HG02571 (cell line): ENCODE results near the gene GABRG3.
"Not testable (repeated sequence)": the region's sequence is repeated elsewhere in the genome, so short reads cannot be mapped to it uniquely, and the experiment has no call there.

Experiments used
- ATAC-seq: cut with Tn5 transposase; IDR thresholded peaks from one replicate; pipeline ENCODE4 v1.9.1; 2021; ENCODE audit warnings: mild to moderate bottlenecking, moderate library complexity; ENCODE audit not compliant: unreplicated experiment

Gene GABRG3

DNA sequence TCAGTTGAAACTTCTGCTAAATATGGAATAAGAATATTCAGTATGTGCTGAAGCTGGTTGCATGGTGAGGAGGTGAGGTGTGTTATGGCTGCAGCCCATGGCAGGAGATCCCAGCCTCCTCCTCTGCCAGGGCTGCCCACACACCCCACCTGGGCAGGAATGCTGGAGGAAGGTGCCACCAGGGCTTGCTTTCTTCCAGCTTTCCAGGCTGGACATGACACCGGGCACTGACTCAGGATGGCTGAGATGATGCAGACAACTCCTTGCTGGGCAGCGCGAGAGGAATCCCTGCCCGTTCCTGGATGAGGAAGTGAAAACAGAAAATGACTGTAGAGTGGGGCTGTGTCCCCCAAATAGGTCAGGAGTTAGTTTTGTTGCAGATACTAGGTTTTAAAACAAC is 14.1 kb downstream of the GABRG3 start:
- ATAC-seq: no peak

DNA sequence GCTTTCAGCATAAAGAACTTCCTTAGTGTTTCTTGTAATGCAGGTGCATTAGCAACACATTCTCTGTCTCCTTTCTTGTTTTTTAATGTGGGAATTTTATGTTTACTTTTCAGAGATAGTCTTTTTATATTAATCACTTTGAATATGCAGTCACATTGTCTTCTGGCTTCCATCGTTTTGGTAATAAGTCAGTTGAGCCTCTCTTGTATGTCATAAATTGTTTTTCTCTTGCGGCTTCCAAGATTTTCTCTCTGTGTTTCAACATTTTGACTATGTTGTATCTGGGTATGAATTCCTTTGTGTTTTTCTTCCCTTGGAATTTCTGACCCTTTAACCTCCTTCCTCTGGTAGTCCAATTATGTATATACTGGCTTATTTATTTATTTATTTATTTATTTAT is 25.3 kb downstream of the GABRG3 start:
- ATAC-seq: no peak

DNA sequence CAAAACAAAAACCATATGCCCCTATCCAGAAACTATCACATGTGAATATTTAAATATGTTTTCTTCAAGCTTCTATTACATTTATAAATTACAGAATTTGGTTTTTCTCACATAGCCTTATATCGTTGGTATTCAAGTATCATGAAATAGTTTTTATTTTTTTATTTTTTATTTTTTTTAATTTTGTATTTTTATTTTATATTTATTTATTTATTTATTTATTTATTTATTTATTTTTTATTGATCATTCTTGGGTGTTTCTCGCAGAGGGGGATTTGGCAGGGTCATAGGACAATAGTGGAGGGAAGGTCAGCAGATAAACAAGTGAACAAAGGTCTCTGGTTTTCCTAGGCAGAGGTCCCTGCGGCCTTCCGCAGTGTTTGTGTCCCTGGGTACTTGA is 32.0 kb downstream of the GABRG3 start:
- not testable (repeated sequence) for ATAC-seq

DNA sequence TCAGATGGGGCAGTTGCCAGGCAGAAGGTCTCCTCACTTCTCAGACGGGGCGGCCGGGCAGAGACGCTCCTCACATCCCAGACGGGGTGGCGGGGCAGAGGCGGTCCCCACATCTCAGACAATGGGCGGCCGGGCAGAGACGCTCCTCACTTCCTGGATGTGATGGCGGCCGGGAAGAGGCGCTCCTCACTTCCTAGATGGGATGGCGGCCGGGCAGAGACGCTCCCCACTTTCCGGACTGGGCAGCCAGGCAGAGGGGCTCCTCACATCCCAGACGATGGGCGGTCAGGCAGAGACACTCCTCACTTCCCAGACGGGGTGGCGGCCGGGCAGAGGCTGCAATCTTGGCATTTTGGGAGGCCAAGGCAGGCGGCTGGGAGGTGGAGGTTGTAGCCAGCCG is 33.2 kb downstream of the GABRG3 start:
- ATAC-seq: not testable (repeated sequence)

DNA sequence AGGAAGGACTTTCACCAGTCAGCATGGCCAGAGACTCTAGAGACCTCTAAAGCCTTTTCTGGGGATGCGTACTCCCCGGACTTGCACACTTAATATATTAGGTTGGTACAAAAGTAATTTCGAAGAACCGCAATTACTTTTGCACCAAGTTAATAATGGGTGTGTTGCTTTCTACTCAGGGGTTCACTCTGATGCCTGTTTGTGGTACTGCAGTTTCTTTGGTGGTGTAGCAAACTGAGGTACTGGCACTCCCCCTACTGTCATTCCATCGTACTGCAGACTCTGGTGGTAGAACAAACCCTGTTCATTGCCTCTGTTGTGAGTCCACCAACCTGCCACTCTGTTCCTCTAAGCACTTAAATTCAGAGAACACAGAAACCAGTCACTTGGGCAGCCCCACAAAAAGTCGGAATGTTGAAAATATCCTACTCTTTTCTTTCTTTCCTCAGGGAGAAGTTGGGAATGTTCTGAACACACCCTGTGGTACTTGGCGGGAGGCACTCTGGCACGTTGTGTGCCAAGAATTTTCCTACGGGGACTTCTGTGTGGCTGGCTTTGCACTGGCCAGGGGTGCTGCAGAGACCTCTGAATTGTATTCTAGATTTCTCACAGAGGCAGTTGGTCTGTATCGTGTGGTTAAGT is 46.3 kb downstream of the GABRG3 start:
- no peak for ATAC-seq

DNA sequence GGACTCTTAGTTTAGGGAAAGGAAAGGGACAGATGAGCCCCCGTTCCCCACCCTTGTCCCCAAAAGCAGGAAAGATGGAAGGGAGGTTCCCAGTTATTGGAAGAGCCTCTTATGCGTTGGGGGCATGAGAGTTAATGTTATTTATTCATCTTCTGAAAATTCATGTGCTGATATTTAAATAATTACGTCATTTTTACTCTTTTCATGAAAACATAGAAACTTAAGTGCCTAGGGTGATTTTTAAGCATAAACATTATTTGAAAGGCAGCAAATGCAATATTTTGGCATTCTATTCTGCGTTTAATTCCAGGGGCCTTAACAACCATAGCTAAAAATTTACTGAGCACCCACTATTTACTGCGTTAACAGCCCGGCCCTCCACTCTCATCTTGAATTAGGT is 48.7 kb downstream of the GABRG3 start:
- ATAC-seq: no peak

DNA sequence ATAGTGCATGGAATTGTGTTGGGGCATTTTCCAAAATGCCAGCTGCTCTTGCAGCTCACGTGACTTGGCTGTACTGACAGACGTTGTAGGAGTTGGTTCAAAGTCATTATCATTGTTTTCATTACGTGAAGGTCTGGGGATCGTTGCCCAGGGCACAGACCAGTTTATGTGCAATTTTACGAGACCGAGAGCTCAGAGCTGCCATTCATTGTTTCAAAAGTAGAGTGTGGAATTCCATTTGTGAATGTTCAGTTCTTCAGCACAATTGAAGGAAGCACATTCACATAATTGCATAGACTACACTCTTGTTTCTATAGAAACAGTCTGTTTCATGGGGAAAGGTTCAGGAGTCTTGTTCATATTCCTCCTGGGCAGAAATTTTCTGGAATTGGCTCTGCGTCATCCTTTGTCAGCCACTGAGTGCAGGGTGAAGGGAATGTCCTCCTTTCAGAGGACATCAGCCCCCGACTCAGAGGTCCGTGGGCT is 54.5 kb downstream of the GABRG3 start:
- ATAC-seq: no peak

DNA sequence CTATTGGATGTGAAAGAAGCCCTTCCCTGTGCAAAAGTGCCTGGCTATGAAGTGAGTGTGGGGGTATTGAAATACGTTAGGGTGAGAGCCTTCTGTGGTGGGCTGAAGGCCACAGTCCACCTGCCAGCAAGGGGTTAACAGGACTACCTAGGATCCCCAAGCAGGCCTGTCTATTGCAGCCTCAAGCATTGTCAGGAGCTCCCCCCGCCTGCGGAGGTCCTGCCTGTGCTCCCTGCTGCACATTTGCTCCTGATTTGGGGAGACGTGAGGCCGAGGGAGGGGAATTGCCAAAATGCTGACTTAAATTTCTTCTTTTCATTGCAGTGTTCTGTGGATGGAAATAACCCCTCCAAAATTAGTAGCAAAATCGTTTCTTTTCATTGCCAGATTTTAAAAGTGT is 56.2 kb downstream of the GABRG3 start:
- ATAC-seq: no peak

DNA sequence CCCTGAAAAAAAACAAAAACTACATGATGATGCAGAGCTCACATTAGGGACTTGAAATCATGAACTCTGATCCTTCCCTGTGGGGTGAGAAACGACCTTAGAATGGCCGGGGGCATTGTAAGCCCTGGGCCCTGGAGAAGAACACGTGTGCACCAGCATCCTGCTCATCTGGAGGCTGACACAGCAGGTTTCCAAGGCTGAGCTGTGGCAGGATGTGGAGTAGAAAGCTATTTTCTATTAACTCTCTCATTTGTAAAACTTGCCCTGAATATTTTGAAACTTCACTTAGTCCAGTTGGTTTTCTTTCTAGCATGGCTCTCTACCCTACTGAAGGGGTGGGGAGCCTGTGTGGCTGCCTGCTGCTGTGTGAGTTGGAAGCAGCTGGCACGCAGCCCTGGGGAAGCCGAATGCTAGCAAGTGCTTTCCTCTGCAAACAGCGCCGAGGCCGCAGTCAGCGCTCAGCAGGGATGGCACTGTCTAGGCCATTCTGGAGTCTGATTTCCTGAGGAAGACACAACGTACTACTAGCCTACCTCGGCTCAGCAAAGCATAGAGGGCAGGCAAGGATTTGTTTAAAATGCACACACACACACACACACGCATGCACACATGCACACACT is 58.0 kb downstream of the GABRG3 start:
- no peak for ATAC-seq

DNA sequence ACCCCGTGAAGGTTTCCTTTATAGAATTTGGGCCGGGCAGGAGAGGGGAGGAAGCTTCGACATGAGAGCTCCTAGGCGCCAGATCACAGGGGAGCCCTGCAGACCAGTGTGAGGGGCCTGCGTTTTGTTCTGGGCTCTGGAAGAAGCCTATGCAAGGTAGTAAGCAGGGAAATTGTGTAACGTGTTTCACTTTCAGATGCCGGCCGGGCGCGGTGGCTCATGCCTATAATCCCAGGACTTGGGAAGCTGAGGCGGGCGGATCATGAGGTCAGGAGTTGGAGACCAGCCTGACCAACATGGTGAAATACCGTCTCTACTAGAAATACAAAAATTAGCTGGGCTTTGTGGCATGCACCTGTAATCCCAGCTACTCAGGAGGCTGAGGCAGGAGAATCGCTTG is 65.2 kb downstream of the GABRG3 start:
- no peak for ATAC-seq

DNA sequence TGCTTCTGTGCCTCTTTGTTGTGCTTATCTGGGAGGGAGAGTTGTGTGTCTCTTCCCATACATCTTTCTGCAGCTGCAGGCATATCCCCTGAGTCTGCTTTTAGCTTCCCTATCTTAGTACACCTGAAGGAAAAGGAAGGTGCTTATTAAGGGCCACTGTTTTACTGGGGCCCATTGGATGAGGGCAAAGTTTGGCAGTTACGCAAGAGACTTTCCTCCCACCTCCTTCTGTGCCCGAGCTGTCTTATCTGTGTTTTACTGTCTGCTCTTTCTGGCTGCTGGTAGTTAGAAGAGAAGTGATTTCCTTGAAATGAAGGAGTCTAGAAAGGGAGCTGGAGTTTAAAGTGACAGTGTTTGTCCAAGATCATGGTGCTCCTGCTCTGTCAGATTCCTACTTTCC is 66.5 kb downstream of the GABRG3 start:
- no peak for ATAC-seq

DNA sequence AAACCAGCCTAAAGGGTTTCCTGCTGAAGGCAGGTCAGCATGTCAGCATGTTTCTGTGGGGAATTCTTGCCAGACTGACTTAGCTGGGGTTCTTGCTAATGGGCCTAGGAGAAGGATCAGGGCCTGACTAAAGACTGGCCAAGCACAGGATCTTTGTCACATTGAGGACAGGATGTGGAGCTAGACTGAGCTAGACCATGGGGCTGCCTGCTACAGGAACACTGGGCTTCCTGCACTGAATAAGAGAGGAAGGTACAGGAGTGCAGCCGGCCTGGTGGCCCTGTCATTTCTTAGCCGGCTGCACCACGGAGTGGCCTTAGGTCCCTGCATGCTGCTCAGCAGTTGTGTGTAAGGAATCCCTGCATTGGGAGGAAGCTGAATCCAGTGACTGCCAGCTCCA is 68.2 kb downstream of the GABRG3 start:
- no peak for ATAC-seq

DNA sequence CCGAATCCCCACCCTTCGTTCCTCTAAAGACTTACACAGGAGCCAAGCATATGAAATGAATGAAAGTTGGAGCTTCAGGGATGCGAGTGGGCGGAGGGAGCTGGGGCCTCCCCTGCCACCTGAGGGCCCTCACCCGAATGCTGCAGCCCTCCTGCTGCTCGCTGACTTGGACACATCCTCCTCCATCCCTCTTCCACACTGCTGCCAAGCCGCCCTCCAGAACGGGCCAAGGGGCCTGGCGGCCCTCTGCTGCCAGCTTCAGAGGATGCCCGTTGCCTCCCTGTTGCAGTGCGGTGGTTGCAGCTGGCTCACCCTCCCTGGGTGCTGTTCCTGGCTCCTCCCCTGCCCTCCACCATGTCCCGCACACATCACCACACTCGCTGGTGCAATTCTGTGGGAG is 71.2 kb downstream of the GABRG3 start:
- no peak for ATAC-seq

DNA sequence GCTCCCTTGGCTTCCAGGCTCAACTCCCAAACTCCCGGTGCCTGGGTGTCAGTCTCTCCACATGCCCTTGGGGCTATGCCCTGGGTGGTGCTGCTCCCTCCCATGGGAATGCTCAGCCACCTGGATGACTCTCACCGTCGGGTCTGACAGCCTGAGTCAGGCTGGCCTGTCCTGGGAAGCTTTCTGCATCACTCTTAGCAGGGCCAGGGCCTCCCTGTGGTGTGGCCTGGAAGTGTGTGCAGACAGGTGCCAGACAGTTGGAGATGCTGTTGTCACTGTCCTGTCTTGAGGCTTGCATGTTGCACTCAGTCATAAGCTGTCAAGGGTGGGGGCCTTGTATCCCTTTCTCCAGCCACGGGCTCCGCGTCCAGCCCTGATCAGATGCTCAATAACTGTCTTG is 71.7 kb downstream of the GABRG3 start:
- no peak for ATAC-seq

DNA sequence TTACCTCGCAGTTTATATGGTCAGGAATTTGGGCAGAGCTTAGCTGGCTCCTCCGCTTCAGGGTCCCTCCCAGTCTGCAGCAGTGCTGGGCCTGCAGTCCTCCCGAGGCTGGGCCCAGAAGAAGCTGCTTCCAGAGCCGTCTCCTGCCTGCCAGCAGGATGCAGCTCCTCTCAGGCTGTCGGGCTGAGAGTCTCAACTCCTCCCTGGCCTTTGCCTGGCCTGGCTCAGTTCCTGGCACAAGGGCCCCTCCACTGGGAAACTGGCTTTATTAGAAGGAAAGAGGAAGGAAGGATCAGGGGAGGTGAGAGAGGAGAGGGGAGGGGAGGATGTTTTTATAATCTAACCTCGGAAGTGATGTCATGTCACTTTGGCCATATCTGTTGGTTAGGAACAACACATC is 72.8 kb downstream of the GABRG3 start:
- no peak for ATAC-seq

DNA sequence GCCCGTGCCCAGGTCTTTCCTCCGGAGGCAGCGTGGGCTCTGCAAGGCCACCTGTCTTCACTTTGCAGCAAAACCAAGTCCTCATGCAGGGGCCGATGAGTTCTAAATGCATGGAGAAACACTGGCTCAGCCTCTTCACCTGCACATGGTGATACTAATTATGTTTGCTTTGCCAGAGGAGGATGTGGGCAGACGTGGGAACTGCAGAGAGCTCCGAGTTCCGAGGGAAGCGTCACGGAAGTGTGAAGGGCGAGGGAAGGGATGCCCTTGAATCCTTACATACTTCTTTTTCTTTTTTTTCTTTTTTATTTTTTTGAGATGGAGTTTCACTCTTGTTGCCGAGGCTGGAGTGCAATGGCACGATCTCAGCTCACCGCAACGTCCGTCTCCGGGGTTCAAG is 74.8 kb downstream of the GABRG3 start:
- no peak for ATAC-seq

DNA sequence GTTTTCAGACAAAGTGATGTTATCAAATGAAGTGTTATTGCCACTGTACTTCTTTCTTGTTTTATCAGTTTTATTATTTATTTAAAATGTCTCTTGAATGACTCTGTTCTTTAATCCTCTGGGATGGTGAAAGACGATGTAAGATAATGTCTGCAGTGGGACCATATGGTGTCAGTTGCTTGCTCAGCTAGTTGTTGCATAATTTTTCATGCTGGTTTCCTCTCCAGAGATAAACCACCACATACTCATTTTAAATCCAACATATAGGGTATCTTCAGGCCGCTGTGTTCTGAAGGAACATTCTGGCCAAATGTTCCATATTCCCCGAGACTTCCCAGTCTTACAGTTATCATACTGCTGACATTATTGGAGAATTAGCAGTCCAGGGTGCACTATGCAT is 75.9 kb downstream of the GABRG3 start:
- no peak for ATAC-seq

DNA sequence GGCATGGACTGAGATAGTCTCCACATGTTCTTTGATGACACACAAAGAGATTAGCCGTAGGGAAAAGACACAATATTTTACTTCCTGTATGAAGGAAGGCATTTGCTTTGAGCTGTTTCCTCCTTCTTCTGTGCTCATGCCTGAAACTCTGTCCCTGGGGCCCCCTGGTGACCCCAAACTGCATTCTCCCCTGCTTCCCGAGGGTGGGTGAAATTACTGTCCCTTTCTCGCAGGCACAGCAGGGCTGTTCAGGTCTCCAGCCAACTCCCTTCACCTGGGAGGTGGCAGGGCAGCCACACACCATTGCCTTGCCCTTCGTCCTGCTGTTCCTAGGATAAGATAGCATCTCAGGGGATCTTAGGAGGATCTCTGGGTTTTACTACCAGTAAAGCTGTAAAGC is 79.2 kb downstream of the GABRG3 start:
- no peak for ATAC-seq

DNA sequence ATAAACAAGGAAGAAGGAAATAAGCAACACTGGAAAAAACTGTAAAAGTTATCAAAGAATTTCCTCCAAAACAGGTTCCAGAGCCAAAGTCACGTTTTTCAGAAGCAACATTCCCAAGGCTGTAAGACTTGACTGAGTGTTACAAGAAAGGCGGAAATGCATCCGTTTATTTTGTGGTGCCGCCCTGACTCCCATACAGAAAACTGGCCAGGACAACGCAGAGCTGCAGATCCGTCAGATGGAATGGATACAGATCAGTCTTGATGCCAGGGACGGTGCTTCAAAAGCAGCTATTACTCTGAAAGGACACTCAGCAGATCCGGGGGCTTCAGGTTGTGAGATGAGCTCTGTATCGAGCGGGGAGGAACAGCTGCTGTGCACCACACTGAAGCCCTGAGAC is 83.4 kb downstream of the GABRG3 start:
- no peak for ATAC-seq

DNA sequence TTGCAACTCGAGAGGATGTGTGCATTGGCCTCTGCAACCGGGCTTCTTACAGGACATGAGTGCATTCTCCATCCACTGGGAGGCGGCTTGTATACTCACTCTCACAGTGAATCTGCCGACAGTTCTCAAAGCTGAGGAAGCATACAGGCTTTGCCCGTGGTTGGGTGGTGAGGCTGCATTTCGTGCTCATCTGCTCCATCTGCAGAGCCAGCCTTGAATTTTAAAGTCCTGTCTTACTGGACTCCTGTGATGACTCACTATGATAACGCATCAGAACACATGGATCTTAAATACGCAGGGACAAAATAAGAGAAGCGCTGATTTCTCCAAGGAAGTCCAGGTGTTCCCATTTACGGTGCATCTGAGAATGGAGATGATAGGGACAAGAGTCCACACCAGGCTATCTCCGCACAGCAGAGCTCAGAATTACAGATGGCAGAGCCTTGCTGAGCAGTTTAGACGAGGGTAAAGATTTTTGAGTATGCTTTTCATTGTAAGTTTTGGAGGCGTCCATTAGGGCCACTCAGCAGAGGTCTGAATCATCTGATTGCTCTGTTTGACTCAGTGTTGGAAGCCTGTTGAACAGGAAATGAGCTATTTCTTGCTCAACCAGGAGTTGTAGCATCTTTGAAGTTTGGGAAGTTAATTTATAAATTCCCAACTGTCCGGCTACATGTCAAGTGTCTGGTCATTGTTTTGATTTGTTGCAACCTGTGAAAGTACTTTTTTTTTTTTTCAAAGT is 87.1 kb downstream of the GABRG3 start:
- ATAC-seq: no peak

DNA sequence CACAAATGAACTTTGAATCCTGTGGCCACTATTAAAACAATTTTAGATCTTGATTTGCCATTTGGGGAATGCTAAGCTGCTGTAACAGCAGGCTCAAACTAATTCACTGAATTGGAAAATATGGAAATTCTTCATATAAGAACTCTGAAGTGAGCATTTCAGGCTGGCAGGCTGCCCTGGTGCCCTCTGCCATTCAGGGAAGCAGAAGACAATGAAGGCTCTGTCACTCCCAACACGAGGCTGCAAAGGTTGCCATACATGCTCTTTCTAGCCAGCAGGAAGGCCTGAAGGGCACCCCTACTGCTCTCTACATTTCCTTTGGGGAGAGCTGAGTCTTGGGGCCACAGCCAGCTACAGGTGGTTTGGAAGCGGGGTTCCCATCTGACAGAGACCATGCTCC is 88.0 kb downstream of the GABRG3 start:
- no peak for ATAC-seq

DNA sequence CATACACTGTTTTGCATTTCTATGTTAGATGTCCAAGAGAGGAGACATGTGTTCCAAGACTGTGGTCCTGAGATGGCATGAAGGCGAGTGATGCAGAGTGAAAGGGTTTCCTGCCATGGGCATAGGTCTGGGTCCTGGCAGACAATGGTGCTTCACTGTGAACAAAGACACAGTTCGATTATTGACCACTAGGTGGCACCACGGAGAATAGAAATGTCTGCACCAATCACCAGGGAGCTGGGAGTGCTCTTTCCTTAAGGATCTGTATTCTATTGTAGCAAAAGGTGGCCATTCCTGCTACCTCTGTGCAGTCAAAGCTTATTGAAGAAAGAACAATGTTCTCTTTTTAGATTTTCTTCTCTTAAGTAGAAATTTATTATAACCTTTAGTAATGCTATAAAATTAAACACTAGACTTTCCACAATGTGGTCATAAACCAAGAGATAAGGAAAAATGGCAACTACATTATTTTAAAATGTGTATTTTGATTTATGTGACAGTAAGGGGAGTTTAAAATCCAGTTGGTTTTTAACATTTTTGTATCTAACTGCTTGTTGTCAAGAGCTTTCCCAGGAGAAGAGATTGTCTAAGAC is 88.7 kb downstream of the GABRG3 start:
- no peak for ATAC-seq
